K562 (cell line): ENCODE results near the gene LRRC10. TPM values are rescaled to one million over a fixed set of nuclear protein-coding genes. Genes with fewer than 3 reads are reported as not detected.

Experiments
- ATAC-seq: fragments of 200-7000 bp; cut with Tn5 transposase; 3 replicates; pipeline ENCODE4 v1.9.1; 2020; ENCODE audit warnings: moderate library complexity
- BruUV-seq: library from RNA; stranded (reverse); fragments of 400-500 nt; replicated peaks from 2 replicates; lab custom pipeline; 2021; lab: Mats Ljungman, UMichigan
- CTCF ChIA-PET: fragments of 300-600 bp; formaldehyde crosslinking; extraction: SDS; loops from one replicate; lab custom pipeline; 2021; ENCODE audit warnings: low intra/inter-chr PET ratio; lab: Yijun Ruan, JAX
- POLR2A ChIA-PET: fragments of 300-600, 350-650 bp; sonication (Branson Sonifier 250); formaldehyde crosslinking; extraction: SDS; loops from one replicate; lab custom pipeline; 2021; ENCODE audit warnings: antibody characterized with exemption, inconsistent platforms; lab: Yijun Ruan, JAX
- DNase-seq, 4 experiments: peaks; one replicate each; pipeline versions ENCODE4 v3.0.0 to v3.0.0-alpha.2; 2011 to 2018; ENCODE audit warnings: low spot score in 3 of 4, mixed read lengths in 3 of 4; ENCODE audit errors: extremely low read depth in 1 of 4
- FAIRE-seq: peaks from 2 replicates; lab custom pipeline; 2011; peaks lifted over from hg19 to GRCh38; lab: Jason Lieb, UNC
- H2AFZ ChIP-seq: 2 replicates; pipeline ENCODE4 v1.6.0; 2011; ENCODE audit warnings: low read depth, low read length, control low read depth, inconsistent platforms
- H3K27ac ChIP-seq: fragments of 200-600 bp; 3 replicates; pipeline ENCODE4 v1.8.0; 2011; ENCODE audit warnings: low read depth, mild to moderate bottlenecking, control low read depth, inconsistent platforms, low read length, moderate library complexity, mixed read lengths; ENCODE audit errors: extremely low read depth
- H3K27me3 ChIP-seq, 2 experiments: fragments of 300-600 bp in 1 of 2; 2 replicates in 1 of 2; 3 replicates in 1 of 2; pipeline versions ENCODE4 v1.6.0 to v1.8.0; 2011; ENCODE audit warnings: inconsistent platforms in 2 of 2, low read length in 2 of 2, mild to moderate bottlenecking in 1 of 2, mixed read lengths in 1 of 2, moderate library complexity in 1 of 2; ENCODE audit not compliant: control insufficient read depth in 2 of 2, insufficient read depth in 2 of 2
- H3K36me3 ChIP-seq: fragments of 300-600 bp; 3 replicates; pipeline ENCODE4 v1.8.0; 2011; ENCODE audit warnings: mild to moderate bottlenecking, low read length, inconsistent platforms; ENCODE audit not compliant: control insufficient read depth, insufficient read depth
- H3K4me1 ChIP-seq, 2 experiments: fragments of 200-600 bp in 1 of 2; replicated peaks in 1 of 2; 2 replicates in 1 of 2; 3 replicates in 1 of 2; pipeline versions ENCODE4 v1.5.1 to v1.8.0; 2011; ENCODE audit warnings: inconsistent platforms in 2 of 2, low read length in 2 of 2, mild to moderate bottlenecking in 1 of 2, mixed read lengths in 1 of 2, moderate library complexity in 1 of 2; ENCODE audit not compliant: control insufficient read depth in 2 of 2, insufficient read depth in 2 of 2
- H3K4me2 ChIP-seq: 2 replicates; pipeline ENCODE4 v1.6.1; 2011; ENCODE audit warnings: low read length, control low read depth, inconsistent platforms, mixed read lengths; ENCODE audit not compliant: insufficient read depth
- H3K4me3 ChIP-seq: fragments of 200-600 bp; sonication (generic), shearing (Covaris generic); 2 replicates; pipeline ENCODE4 v1.5.1; 2016; ENCODE audit warnings: control low read depth, inconsistent platforms
- H3K79me2 ChIP-seq: fragments of 200-600 bp; 3 replicates; pipeline ENCODE4 v1.8.0; 2011; ENCODE audit warnings: low read length, inconsistent platforms; ENCODE audit not compliant: control insufficient read depth, insufficient read depth
- H3K9ac ChIP-seq, 2 experiments: 2 replicates each; pipeline versions ENCODE4 v1.6.0 to v1.6.1; 2011; ENCODE audit warnings: low read depth in 2 of 2, low read length in 2 of 2, control low read depth in 1 of 2, inconsistent platforms in 1 of 2, mild to moderate bottlenecking in 1 of 2, mixed read lengths in 1 of 2; ENCODE audit not compliant: insufficient read depth in 1 of 2
- H3K9me1 ChIP-seq: one replicate; pipeline ENCODE4 v1.6.0; 2011; ENCODE audit warnings: inconsistent platforms, mild to moderate bottlenecking, low read length, moderate library complexity; ENCODE audit not compliant: control insufficient read depth, insufficient read depth
- H3K9me3 ChIP-seq: replicated peaks from 2 replicates; pipeline ENCODE4 v1.5.1; 2011; ENCODE audit warnings: low read depth, low read length, inconsistent platforms; ENCODE audit not compliant: control insufficient read depth, insufficient read depth
- H4K20me1 ChIP-seq: replicated peaks from 2 replicates; pipeline ENCODE4 v1.6.1; 2011; ENCODE audit warnings: low read length, inconsistent platforms, mixed read lengths; ENCODE audit not compliant: control insufficient read depth, insufficient read depth
- ATF7 ChIP-seq: fragments of 450-650 bp; IDR thresholded peaks from 2 replicates; pipeline ENCODE4 v1.7.1; 2014; ENCODE audit warnings: mild to moderate bottlenecking, moderate library complexity
- CBFA2T2 ChIP-seq: fragments of 450-650 bp; conservative IDR thresholded peaks from 2 replicates; pipeline ENCODE4 v1.6.1; 2017; ENCODE audit warnings: mild to moderate bottlenecking
- FOXK2 ChIP-seq, 2 experiments: fragments of 450-650 bp; IDR thresholded peaks in 1 of 2; conservative IDR thresholded peaks in 1 of 2; 2 replicates each; pipeline ENCODE4 v1.6.1; 2016; ENCODE audit warnings: low read depth in 2 of 2, mild to moderate bottlenecking in 1 of 2
- JUND ChIP-seq, 2 experiments: IDR thresholded peaks; 2 replicates in 1 of 2; 3 replicates in 1 of 2; pipeline ENCODE4 v1.6.1; 2011; ENCODE audit warnings: borderline replicate concordance in 2 of 2, low read depth in 2 of 2, low read length in 2 of 2, improper control_type of control experiment in 1 of 2, missing biosample characterization in 1 of 2, missing genetic modification characterization in 1 of 2, missing genetic modification reagents in 1 of 2
- MBD2 ChIP-seq: sonication (generic); IDR thresholded peaks from 2 replicates; pipeline ENCODE4 v1.6.1; 2016; ENCODE audit warnings: low read depth, borderline replicate concordance
- NCOA4 ChIP-seq: fragments of 450-650 bp; IDR thresholded peaks from 2 replicates; pipeline ENCODE4 v1.6.1; 2018; ENCODE audit warnings: mild to moderate bottlenecking; ENCODE audit not compliant: partially characterized antibody
- NR2C2 ChIP-seq, 2 experiments: fragments of 200-800 bp in 1 of 2; sonication (Bioruptor generic) in 1 of 2; sonication (generic) in 1 of 2; formaldehyde crosslinking in 1 of 2; IDR thresholded peaks; 2 replicates each; pipeline versions ENCODE4 v1.6.1 to v1.8.0; 2016 to 2022; ENCODE audit warnings: mild to moderate bottlenecking in 1 of 2, missing compliant biosample characterization in 1 of 2, missing genetic modification characterization in 1 of 2, missing genetic modification reagents in 1 of 2
- POU5F1 ChIP-seq: fragments of 150-350 bp; IDR thresholded peaks from 2 replicates; pipeline ENCODE4 v1.6.1; 2014; ENCODE audit warnings: borderline replicate concordance, low read length, low read depth, mild to moderate bottlenecking; ENCODE audit not compliant: partially characterized antibody
- RFX5 ChIP-seq: IDR thresholded peaks from 2 replicates; pipeline ENCODE4 v1.6.1; 2011; ENCODE audit warnings: low read depth, mild to moderate bottlenecking, improper control_type of control experiment, low read length
- TAF7 ChIP-seq: fragments of 450-650 bp; IDR thresholded peaks from 2 replicates; pipeline ENCODE4 v1.6.1; 2016; ENCODE audit warnings: missing genetic modification characterization, missing compliant biosample characterization
- ZC3H11A ChIP-seq: IDR thresholded peaks from 2 replicates; pipeline ENCODE4 v1.6.1; 2012; ENCODE audit warnings: low read depth, low read length, improper control_type of control experiment
- ZNF24 ChIP-seq: fragments of 450-650 bp; IDR thresholded peaks from 2 replicates; pipeline ENCODE4 v1.6.1; 2016
- WGBS: fragments of 100-300 bp; shearing (Covaris generic); methylation state at CpG from one replicate; pipeline ENCODE4 v1.1.6; 2016; ENCODE audit warnings: low coverage, mixed read lengths; ENCODE audit not compliant: insufficient coverage; ENCODE audit errors: missing lambda C conversion rate; 5-methylcytosine and 5-hydroxymethylcytosine counted together
- in situ Hi-C: fragments of 300-500 bp; cut with MboI; formaldehyde crosslinking; loops from 4 replicates; pipeline ENCODE4 v1.15.0; 2018; ENCODE audit warnings: inconsistent platforms, mixed read lengths
- intact Hi-C: fragments of 100-400 bp; cut with micrococcal nuclease; formaldehyde crosslinking; loops from 2 replicates; pipeline ENCODE4 v1.14.2; 2022
- polyA plus RNA-seq, 8 experiments: library from polyadenylated mRNA; depleted of rRNA in 4 of 8; stranded (reverse) in 5 of 8; unstranded in 3 of 8; fragments of >200 nt; fragmentation: Nextera tagmentation in 2 of 8; fragmentation: Illumina TruSeq in 1 of 8; extraction: Ambion mirVana in 2 of 8; extraction: Trizol in 1 of 8; gene quantifications; 2 replicates each; pipeline versions ENCODE4 v1.2.1 to v1.2.3, GENCODE V29; 2011 to 2014; ENCODE audit warnings: inconsistent platforms in 1 of 8, missing spikeins in 1 of 8
- total RNA-seq, 7 experiments: library from RNA; depleted of rRNA in 6 of 7; stranded (reverse); fragments of >200 nt in 6 of 7; fragmentation: Illumina TruSeq in 2 of 7; extraction: Trizol in 2 of 7; gene quantifications; 2 replicates each; pipeline versions ENCODE4 v1.2.1 to v1.2.3, GENCODE V29; 2011 to 2021; ENCODE audit warnings: low replicate concordance in 1 of 7
- TF ChIP-seq, protein P1 (sequence below), 2 experiments: fragments of 450-650 bp in 1 of 2; sonication (generic) in 1 of 2; formaldehyde crosslinking in 1 of 2; IDR thresholded peaks in 1 of 2; conservative IDR thresholded peaks in 1 of 2; 2 replicates each; pipeline versions ENCODE4 v1.6.1 to v1.8.1; 2016 to 2023; ENCODE audit warnings: mild to moderate bottlenecking in 2 of 2, moderate library complexity in 2 of 2, inconsistent platforms in 1 of 2, missing genetic modification reagents in 1 of 2

Gene LRRC10
- total and polyA plus RNA-seq, 9 of the 15 experiments (the other 6 are each of a cell fraction or from before 2014, with no cell fraction given) = 0.09 TPM; not detected in 8

GRCh38 chr12:69655616-69656340 lies 45.1 kb upstream of the LRRC10 start:
- 54% methylated on average over 11 of the region's 11 CpGs for WGBS
- no TSS peak for BruUV-seq
- Histone ChIP-seq H4K20me1 (no peaks in the 10 kb centered on the region), H3K9me3 (no peaks in the 10 kb centered on the region), H3K27me3 (no peaks in the 10 kb centered on the region), H3K9ac (peak overlapping the region in 1 of 2 experiments; percentile 6; a peak in 1 of 4 replicates), H3K27ac (no peak overlapping the region), H3K36me3 (no peaks in the 10 kb centered on the region), H3K4me1 (peaks cover 23 to 55% of the 10 kb centered on the region in 2 experiments), H3K9me1 (peaks cover 2% of the 10 kb centered on the region), H3K79me2 (no peaks in the 10 kb centered on the region), H3K4me3 (no peak overlapping the region)
- CTCF ChIA-PET = no interaction called here
- ATAC-seq (no peak), FAIRE-seq (no peak)
- in situ Hi-C loops = no loop called here
- intact Hi-C loops = loop anchor here (5.0 kb wide), 1 partner anchor 82 kb away; the partner anchor contains the start of gene RAB3IP
- TF ChIP-seq CBFA2T2 (no peak), NR2C2 (CRISPR knock-in tag; IDR thresholded peaks at IDR 0.05) (no peak), NR2C2 (tag; IDR thresholded peaks at IDR 0.05) (no peak), FOXK2 (conservative IDR thresholded peaks at IDR 0.05 in 1 of 2, IDR thresholded peaks at IDR 0.05 in 1 of 2; ENCODE audit: low read depth in 2 of 2) (no peak), TAF7 (tag) (no peak), RFX5 (no peak), JUND (IDR thresholded peaks at IDR 0.05; ENCODE audit: borderline replicate concordance, low read depth, low read length) (peak; percentile 26; the same call in 1 of the 2 replicates), JUND (tag; IDR thresholded peaks at IDR 0.05; ENCODE audit: borderline replicate concordance, low read depth, low read length) (peak; percentile 69; the same call in 1 of the 3 replicates), ZC3H11A (no peak), NCOA4 (no peak), POU5F1 (no peak), ZNF24 (no peak), ATF7 (peak; percentile 79), MBD2 (no peak)
- TF ChIP-seq, protein P1, sequence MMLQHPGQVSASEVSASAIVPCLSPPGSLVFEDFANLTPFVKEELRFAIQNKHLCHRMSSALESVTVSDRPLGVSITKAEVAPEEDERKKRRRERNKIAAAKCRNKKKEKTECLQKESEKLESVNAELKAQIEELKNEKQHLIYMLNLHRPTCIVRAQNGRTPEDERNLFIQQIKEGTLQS (IDR thresholded peaks at IDR 0.05) = peak; percentile 92
- TF ChIP-seq, protein P1 (CRISPR knock-in tag; conservative IDR thresholded peaks at IDR 0.05) = no peak
- TF ChIP-seq, all 486 proteins: peak for 3
- Histone ChIP-seq H2AFZ (peak overlapping the region; percentile 7; the same call in 1 of the 2 replicates), H3K4me2 (no peak overlapping the region)
- POLR2A ChIA-PET = interaction anchor here (1.2 kb wide), 1 partner anchor 12 kb away, joined by 4 read pairs; no protein-coding TSS in a partner anchor
- DNase-seq = no peak
